ENCODE data around the gene BRSK1. TPM values are rescaled to one million over a fixed set of nuclear protein-coding genes. Genes with fewer than 3 reads are reported as not detected.

BRSK1 gene
- total and polyA plus RNA-seq, 2 of the 13 experiments (the other 11 are each of a cell fraction or from before 2014, with no cell fraction given): 0.18 to 1.2 TPM

DNA sequence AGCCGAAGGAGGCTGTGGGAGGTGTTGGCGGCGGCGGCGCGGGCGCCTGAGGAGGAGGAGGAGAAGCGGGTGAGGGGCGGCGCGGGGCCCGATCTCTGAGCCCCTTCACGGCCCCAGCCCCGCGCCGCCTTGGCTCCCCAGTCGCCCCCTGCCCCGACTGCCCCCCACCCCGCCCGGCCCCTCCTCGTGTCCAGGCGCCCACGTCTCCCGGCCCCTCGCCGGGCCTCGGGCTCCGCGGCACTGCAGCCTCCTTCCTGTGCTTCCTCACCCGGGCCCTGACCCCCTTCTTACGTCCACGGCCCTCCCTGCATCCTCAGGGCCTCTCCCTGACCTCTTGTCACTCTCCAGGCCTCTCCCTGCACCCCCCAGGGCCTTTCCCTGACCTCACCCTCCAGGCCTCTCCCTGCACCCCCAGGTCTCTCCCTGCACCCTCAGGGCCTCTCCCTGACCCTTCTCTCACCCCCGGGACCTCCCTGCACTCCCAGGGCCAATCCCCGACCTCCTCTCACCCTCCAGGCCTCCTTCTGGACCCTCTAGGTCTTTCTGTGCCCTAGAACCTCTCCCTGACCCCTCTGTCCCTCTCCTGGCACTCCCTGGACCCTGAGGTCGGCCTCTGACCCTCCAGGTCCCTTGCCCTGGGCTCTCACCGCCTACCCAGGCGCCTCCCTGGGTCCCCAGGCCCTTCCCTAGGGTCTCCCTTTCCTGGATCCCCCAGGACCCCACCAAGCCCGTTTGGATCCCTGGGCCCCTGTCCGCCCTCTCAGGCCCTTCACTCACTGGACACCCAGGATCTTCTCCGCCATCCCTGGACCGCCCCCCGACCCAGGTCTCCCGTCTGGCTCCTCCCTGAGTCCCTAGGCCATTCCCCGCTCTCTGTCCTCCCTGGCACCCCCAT lies 56.3 kb downstream of the BRSK1 start (continued):
- no peak for TF ChIP-seq EZH2 (conservative IDR thresholded peaks at IDR 0.05; ENCODE audit: low read depth, low read length)
- no peak for TF ChIP-seq KLF9 (CRISPR knock-in tag; IDR thresholded peaks at IDR 0.05; ENCODE audit: low read depth)
- TF ChIP-seq CREB1 (IDR thresholded peaks at IDR 0.05): no peak
- no peak for TF ChIP-seq CREB1 (CRISPR knock-in tag; IDR thresholded peaks at IDR 0.05)
- TF ChIP-seq POLR2AphosphoS5 (IDR thresholded peaks at IDR 0.05; ENCODE audit: low read depth, low read length): peak; percentile 73; the same call in 1 of the 2 replicates
- no peak for TF ChIP-seq ZNF446 (CRISPR knock-in tag; IDR thresholded peaks at IDR 0.05)
- no peak for TF ChIP-seq CEBPG (CRISPR knock-in tag; IDR thresholded peaks at IDR 0.05)
- TF ChIP-seq MNT (IDR thresholded peaks at IDR 0.05): no peak
- TF ChIP-seq CBFB (CRISPR knock-in tag; IDR thresholded peaks at IDR 0.05): no peak
- TF ChIP-seq, protein P1, sequence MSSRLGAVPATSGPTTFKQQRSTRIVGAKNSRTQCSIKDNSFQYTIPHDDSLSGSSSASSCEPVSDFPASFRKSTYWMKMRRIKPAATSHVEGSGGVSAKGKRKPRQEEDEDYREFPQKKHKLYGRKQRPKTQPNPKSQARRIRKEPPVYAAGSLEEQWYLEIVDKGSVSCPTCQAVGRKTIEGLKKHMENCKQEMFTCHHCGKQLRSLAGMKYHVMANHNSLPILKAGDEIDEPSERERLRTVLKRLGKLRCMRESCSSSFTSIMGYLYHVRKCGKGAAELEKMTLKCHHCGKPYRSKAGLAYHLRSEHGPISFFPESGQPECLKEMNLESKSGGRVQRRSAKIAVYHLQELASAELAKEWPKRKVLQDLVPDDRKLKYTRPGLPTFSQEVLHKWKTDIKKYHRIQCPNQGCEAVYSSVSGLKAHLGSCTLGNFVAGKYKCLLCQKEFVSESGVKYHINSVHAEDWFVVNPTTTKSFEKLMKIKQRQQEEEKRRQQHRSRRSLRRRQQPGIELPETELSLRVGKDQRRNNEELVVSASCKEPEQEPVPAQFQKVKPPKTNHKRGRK (CRISPR knock-in tag; IDR thresholded peaks at IDR 0.05): no peak
- no peak for TF ChIP-seq ZNF34 (CRISPR knock-in tag; IDR thresholded peaks at IDR 0.05; ENCODE audit: borderline replicate concordance)
- no peak for TF ChIP-seq PRPF4 (IDR thresholded peaks at IDR 0.05; ENCODE audit: low read depth, low read length, poor library complexity, severe bottlenecking)
- TF ChIP-seq HNF4A (CRISPR knock-in tag; IDR thresholded peaks at IDR 0.05): no peak
- no peak for TF ChIP-seq ZFYVE20 (CRISPR knock-in tag; IDR thresholded peaks at IDR 0.05; ENCODE audit: borderline replicate concordance, low read depth)
- TF ChIP-seq ZNF501 (CRISPR knock-in tag; IDR thresholded peaks at IDR 0.05): no peak
- TF ChIP-seq, protein P2, sequence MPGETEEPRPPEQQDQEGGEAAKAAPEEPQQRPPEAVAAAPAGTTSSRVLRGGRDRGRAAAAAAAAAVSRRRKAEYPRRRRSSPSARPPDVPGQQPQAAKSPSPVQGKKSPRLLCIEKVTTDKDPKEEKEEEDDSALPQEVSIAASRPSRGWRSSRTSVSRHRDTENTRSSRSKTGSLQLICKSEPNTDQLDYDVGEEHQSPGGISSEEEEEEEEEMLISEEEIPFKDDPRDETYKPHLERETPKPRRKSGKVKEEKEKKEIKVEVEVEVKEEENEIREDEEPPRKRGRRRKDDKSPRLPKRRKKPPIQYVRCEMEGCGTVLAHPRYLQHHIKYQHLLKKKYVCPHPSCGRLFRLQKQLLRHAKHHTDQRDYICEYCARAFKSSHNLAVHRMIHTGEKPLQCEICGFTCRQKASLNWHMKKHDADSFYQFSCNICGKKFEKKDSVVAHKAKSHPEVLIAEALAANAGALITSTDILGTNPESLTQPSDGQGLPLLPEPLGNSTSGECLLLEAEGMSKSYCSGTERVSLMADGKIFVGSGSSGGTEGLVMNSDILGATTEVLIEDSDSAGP (CRISPR knock-in tag; IDR thresholded peaks at IDR 0.05; ENCODE audit: borderline replicate concordance): no peak
- no peak for TF ChIP-seq PREB (CRISPR knock-in tag; IDR thresholded peaks at IDR 0.05)
- TF ChIP-seq KDM2A (CRISPR knock-in tag; IDR thresholded peaks at IDR 0.05; ENCODE audit: borderline replicate concordance, low read depth): no peak
- no peak for TF ChIP-seq ZNF703 (CRISPR knock-in tag; IDR thresholded peaks at IDR 0.05; ENCODE audit: borderline replicate concordance)
- TF ChIP-seq, protein P3, sequence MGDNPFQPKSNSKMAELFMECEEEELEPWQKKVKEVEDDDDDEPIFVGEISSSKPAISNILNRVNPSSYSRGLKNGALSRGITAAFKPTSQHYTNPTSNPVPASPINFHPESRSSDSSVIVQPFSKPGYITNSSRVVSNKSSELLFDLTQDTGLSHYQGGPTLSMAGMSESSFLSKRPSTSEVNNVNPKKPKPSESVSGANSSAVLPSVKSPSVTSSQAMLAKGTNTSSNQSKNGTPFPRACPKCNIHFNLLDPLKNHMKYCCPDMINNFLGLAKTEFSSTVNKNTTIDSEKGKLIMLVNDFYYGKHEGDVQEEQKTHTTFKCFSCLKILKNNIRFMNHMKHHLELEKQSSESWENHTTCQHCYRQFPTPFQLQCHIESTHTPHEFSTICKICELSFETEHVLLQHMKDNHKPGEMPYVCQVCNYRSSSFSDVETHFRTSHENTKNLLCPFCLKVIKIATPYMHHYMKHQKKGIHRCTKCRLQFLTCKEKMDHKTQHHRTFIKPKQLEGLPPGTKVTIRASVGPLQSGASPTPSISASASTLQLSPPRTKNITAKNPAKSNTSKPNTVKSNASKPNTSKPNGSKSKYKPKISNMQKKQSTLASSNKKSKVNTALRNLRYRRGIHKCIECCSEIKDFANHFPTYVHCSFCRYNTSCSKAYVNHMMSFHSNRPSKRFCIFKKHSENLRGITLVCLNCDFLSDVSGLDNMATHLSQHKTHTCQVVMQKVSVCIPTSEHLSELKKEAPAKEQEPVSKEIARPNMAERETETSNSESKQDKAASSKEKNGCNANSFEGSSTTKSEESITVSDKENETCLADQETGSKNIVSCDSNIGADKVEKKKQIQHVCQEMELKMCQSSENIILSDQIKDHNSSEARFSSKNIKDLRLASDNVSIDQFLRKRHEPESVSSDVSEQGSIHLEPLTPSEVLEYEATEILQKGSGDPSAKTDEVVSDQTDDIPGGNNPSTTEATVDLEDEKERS (CRISPR knock-in tag; IDR thresholded peaks at IDR 0.05): no peak
- TF ChIP-seq ZNF350 (CRISPR knock-in tag; IDR thresholded peaks at IDR 0.05; ENCODE audit: borderline replicate concordance, low read depth): no peak
